Osteoblast (primary cell): Measurements from ENCODE around the gene TIMM10B. TPM values are rescaled to one million over a fixed set of nuclear protein-coding genes. Genes with fewer than 3 reads are reported as not detected.

Experiments
- DNase-seq: peaks from one replicate; pipeline ENCODE4 v3.0.0; 2011; ENCODE audit warnings: low spot score, mixed read lengths; ENCODE audit not compliant: insufficient read length; ENCODE audit errors: missing footprints
- H2AFZ ChIP-seq: 2 replicates; pipeline ENCODE4 v1.6.0; 2011; ENCODE audit warnings: mild to moderate bottlenecking, low read length
- H3K27ac ChIP-seq: 2 replicates; pipeline ENCODE4 v1.5.1; 2011; ENCODE audit warnings: mild to moderate bottlenecking, low read depth, low read length, moderate library complexity
- H3K27me3 ChIP-seq: 2 replicates; pipeline ENCODE4 v1.6.0; 2012; ENCODE audit warnings: mild to moderate bottlenecking, control low read depth, inconsistent platforms, low read length, moderate library complexity; ENCODE audit not compliant: insufficient read depth
- H3K36me3 ChIP-seq: 2 replicates; pipeline ENCODE4 v1.5.1; 2011; ENCODE audit warnings: mild to moderate bottlenecking, low read length, control low read depth, moderate library complexity; ENCODE audit not compliant: insufficient read depth
- H3K4me1 ChIP-seq: 2 replicates; pipeline ENCODE4 v1.5.1; 2011; ENCODE audit warnings: mild to moderate bottlenecking, low read length, control low read depth, moderate library complexity; ENCODE audit not compliant: insufficient read depth
- H3K4me2 ChIP-seq: 2 replicates; pipeline ENCODE4 v1.6.0; 2011; ENCODE audit warnings: mild to moderate bottlenecking, low read length; ENCODE audit not compliant: insufficient read depth
- H3K4me3 ChIP-seq: fragments of 200-600 bp; sonication (generic); 3 replicates; pipeline ENCODE4 v1.5.1; 2012; ENCODE audit warnings: mild to moderate bottlenecking, low read length, inconsistent platforms; ENCODE audit not compliant: insufficient read depth
- H3K79me2 ChIP-seq: 2 replicates; pipeline ENCODE4 v1.6.0; 2012; ENCODE audit warnings: mild to moderate bottlenecking, low read length, control low read depth, inconsistent platforms; ENCODE audit not compliant: insufficient read depth
- H3K9me3 ChIP-seq: 2 replicates; pipeline ENCODE4 v1.5.1; 2011; ENCODE audit warnings: low read depth, low read length, control low read depth
- H4K20me1 ChIP-seq: 2 replicates; pipeline ENCODE4 v1.6.0; 2012; ENCODE audit warnings: mild to moderate bottlenecking, low read length, control low read depth; ENCODE audit not compliant: insufficient read depth
- CTCF ChIP-seq: IDR thresholded peaks from 2 replicates; pipeline ENCODE4 v1.5.1; 2011; ENCODE audit warnings: mild to moderate bottlenecking, low read depth, low read length, moderate library complexity; ENCODE audit errors: extremely low read depth
- total RNA-seq: library from RNA; depleted of rRNA; stranded (reverse); fragments of >200 nt; gene quantifications from 2 replicates; pipeline ENCODE4 v1.2.3, GENCODE V29; 2012

TIMM10B gene
- total RNA-seq, 1 donor: 55.4 TPM

GRCh38 chr11:6442441-6442840, 38.9 kb upstream of the TIMM10B start:
- H3K79me2 ChIP-seq: no peaks in the 10 kb centered on the region

GRCh38 chr11:6443269-6444003, 37.9 kb upstream of the TIMM10B start:
- Histone ChIP-seq H4K20me1 (no peaks in the 10 kb centered on the region), H3K27ac (no peak overlapping the region), H3K36me3 (no peaks in the 10 kb centered on the region), H3K4me3 (no peak overlapping the region), H3K4me1 (no peaks in the 10 kb centered on the region), H3K4me2 (no peak overlapping the region), H3K9me3 (no peaks in the 10 kb centered on the region), H3K27me3 (no peaks in the 10 kb centered on the region), H2AFZ (no peak overlapping the region), H3K79me2 (no peaks in the 10 kb centered on the region)
- DNase-seq: no peak
- peak; percentile 86 for TF ChIP-seq CTCF

More at GRCh38 chr11:6442441-6442840, 38.9 kb upstream of the TIMM10B start:
- Histone ChIP-seq H3K27ac (no peak overlapping the region), H4K20me1 (no peaks in the 10 kb centered on the region), H3K4me3 (no peak overlapping the region), H3K4me2 (no peak overlapping the region), H3K4me1 (no peaks in the 10 kb centered on the region), H3K36me3 (no peaks in the 10 kb centered on the region), H3K9me3 (no peaks in the 10 kb centered on the region), H2AFZ (no peak overlapping the region), H3K27me3 (no peaks in the 10 kb centered on the region)
- no peak for DNase-seq
- TF ChIP-seq CTCF: no peak

- no peaks in the 10 kb centered on the region for H3K27me3 ChIP-seq
- no peak for TF ChIP-seq CTCF
- no peak for DNase-seq
Observed at GRCh38 chr11:6448574-6448973, 32.7 kb upstream of the TIMM10B start.

GRCh38 chr11:6452219-6452618, 29.1 kb upstream of the TIMM10B start:
- no peak for TF ChIP-seq CTCF
- peaks cover 15% of the 10 kb centered on the region for H3K4me1 ChIP-seq
- peaks cover 6% of the 10 kb centered on the region for H4K20me1 ChIP-seq
- H3K27ac ChIP-seq: peak overlapping the region; percentile 50
- no peaks in the 10 kb centered on the region for H3K79me2 ChIP-seq
- H3K4me3 ChIP-seq: no peak overlapping the region
- peaks cover 55% of the 10 kb centered on the region for H3K36me3 ChIP-seq
- H3K27me3 ChIP-seq: no peaks in the 10 kb centered on the region
- no peaks in the 10 kb centered on the region for H3K9me3 ChIP-seq
- DNase-seq: peak; percentile 95
- no peak overlapping the region for H2AFZ ChIP-seq
- peak overlapping the region; percentile 45 for H3K4me2 ChIP-seq

More at GRCh38 chr11:6448574-6448973, 32.7 kb upstream of the TIMM10B start:
- H4K20me1 ChIP-seq: peaks cover 6% of the 10 kb centered on the region
- H3K4me1 ChIP-seq: peaks cover 15% of the 10 kb centered on the region
- H3K36me3 ChIP-seq: peaks cover 29% of the 10 kb centered on the region
- no peak overlapping the region for H3K4me2 ChIP-seq
- H3K9me3 ChIP-seq: no peaks in the 10 kb centered on the region
- H3K27ac ChIP-seq: no peak overlapping the region
- no peak overlapping the region for H2AFZ ChIP-seq
- H3K4me3 ChIP-seq: no peak overlapping the region
- H3K79me2 ChIP-seq: no peaks in the 10 kb centered on the region
